GM23248 (cell line): ENCODE results near the gene OR1E1. TPM values are rescaled to one million over a fixed set of nuclear protein-coding genes. Genes with fewer than 3 reads are reported as not detected.
"Not testable (repeated sequence)": the region's sequence is repeated elsewhere in the genome, so short reads cannot be mapped to it uniquely, and the experiment has no call there.

Experiments
- DNase-seq: peaks from one replicate; pipeline ENCODE4 v3.0.0-alpha.2; 2015
- H2AFZ ChIP-seq: fragments of 200-600 bp; sonication (generic); 2 replicates; pipeline ENCODE4 v1.6.1; 2016; ENCODE audit warnings: antibody characterized with exemption
- H3F3A ChIP-seq: fragments of 200-600 bp; sonication (generic); 2 replicates; pipeline ENCODE4 v1.6.1; 2016; ENCODE audit warnings: mild to moderate bottlenecking, antibody characterized with exemption, mixed run types; ENCODE audit not compliant: insufficient read depth
- H3K27ac ChIP-seq: fragments of 200-600 bp; sonication (generic); 2 replicates; pipeline ENCODE4 v1.5.1; 2016; ENCODE audit warnings: mild to moderate bottlenecking
- H3K27me3 ChIP-seq: fragments of 200-600 bp; sonication (generic); replicated peaks from 2 replicates; pipeline ENCODE4 v1.6.1; 2016; ENCODE audit warnings: mild to moderate bottlenecking; ENCODE audit not compliant: insufficient read depth
- H3K36me3 ChIP-seq: fragments of 200-600 bp; sonication (generic); 2 replicates; pipeline ENCODE4 v1.6.1; 2016; ENCODE audit warnings: low read depth, mild to moderate bottlenecking
- H3K4me1 ChIP-seq: fragments of 200-600 bp; sonication (generic); 2 replicates; pipeline ENCODE4 v1.6.1; 2016; ENCODE audit warnings: mild to moderate bottlenecking; ENCODE audit not compliant: insufficient read depth
- H3K4me2 ChIP-seq: fragments of 200-600 bp; sonication (generic); one replicate; pipeline ENCODE4 v1.6.1; 2016; ENCODE audit warnings: mild to moderate bottlenecking; ENCODE audit not compliant: unreplicated experiment
- H3K4me3 ChIP-seq: fragments of 200-600 bp; sonication (generic); 2 replicates; pipeline ENCODE4 v1.5.1; 2016; ENCODE audit warnings: mild to moderate bottlenecking
- H3K79me2 ChIP-seq: fragments of 200-600 bp; sonication (generic); 2 replicates; pipeline ENCODE4 v1.6.1; 2016; ENCODE audit warnings: mild to moderate bottlenecking; ENCODE audit not compliant: insufficient read depth
- H3K9ac ChIP-seq: fragments of 200-600 bp; sonication (generic); 2 replicates; pipeline ENCODE4 v1.6.1; 2016; ENCODE audit warnings: mild to moderate bottlenecking
- H3K9me2 ChIP-seq: fragments of 200-600 bp; sonication (generic); 2 replicates; pipeline ENCODE4 v1.6.1; 2016; ENCODE audit warnings: mixed run types, mild to moderate bottlenecking, moderate library complexity; ENCODE audit not compliant: insufficient read depth
- H3K9me3 ChIP-seq: fragments of 200-600 bp; sonication (generic); one replicate; pipeline ENCODE4 v1.6.1; 2017; ENCODE audit warnings: low read depth
- H4K20me1 ChIP-seq: fragments of 200-600 bp; sonication (generic); 2 replicates; pipeline ENCODE4 v1.6.0; 2016; ENCODE audit not compliant: insufficient read depth
- EZH2 ChIP-seq: fragments of 200-600 bp; sonication (generic); IDR thresholded peaks from 2 replicates; pipeline ENCODE4 v1.6.1; 2018; ENCODE audit warnings: antibody characterized with exemption, mild to moderate bottlenecking; ENCODE audit not compliant: insufficient read depth, poor library complexity, severe bottlenecking
- EZH2phosphoT487 ChIP-seq: fragments of 200-600 bp; sonication (generic); IDR thresholded peaks from 2 replicates; pipeline ENCODE4 v1.6.1; 2018; ENCODE audit warnings: antibody characterized with exemption, moderate library complexity, mild to moderate bottlenecking, low read depth; ENCODE audit not compliant: insufficient read depth
- WGBS, 2 experiments: methylation state at CpG; one replicate each; pipeline ENCODE4 v1.1.6; 2015 to 2017; ENCODE audit warnings: low lambda C conversion rate in 2 of 2, low coverage in 1 of 2; ENCODE audit errors: missing lambda C conversion rate in 2 of 2; 5-methylcytosine and 5-hydroxymethylcytosine counted together
- in situ Hi-C: fragments of 300-500 bp; cut with MboI; formaldehyde crosslinking; loops from 2 replicates; pipeline ENCODE4 v1.15.0; 2020
- polyA plus RNA-seq: library from polyadenylated mRNA; unstranded; fragments of >200 nt; fragmentation: Nextera tagmentation; extraction: Ambion mirVana; gene quantifications from 2 replicates; pipeline ENCODE4 v1.2.1, GENCODE V29; 2016
- total RNA-seq: library from RNA; depleted of rRNA; stranded (reverse); fragments of >200 nt; shearing (Covaris generic); gene quantifications from 2 replicates; pipeline ENCODE4 v1.2.3, GENCODE V29; 2014

Gene OR1E1
- total and polyA plus RNA-seq, 2 experiments from 2014 or later, result not detected

- DNase-seq, result peak; percentile 10
- 8 to 17% methylated on average over 2 of the region's 2 CpGs for WGBS, 2 experiments
- Histone ChIP-seq H3K27me3 (no peaks in the 10 kb centered on the region), H3K9ac (no peak overlapping the region), H4K20me1 (no peaks in the 10 kb centered on the region), H3K79me2 (no peaks in the 10 kb centered on the region), H3K4me3 (no peak overlapping the region), H3K9me3 (no peaks in the 10 kb centered on the region), H3K27ac (no peak overlapping the region), H3K36me3 (no peaks in the 10 kb centered on the region), H3K4me1 (no peaks in the 10 kb centered on the region), H3K4me2 (no peak overlapping the region), H3F3A (no peaks in the 10 kb centered on the region), H2AFZ (no peak overlapping the region), H3K9me2 (no peaks in the 10 kb centered on the region)
- TF ChIP-seq EZH2phosphoT487 (no peak), EZH2 (no peak)
- in situ Hi-C loops, result no loop called here
Measured at GRCh38 chr17:3401786-3402185, 3.6 kb upstream of the OR1E1 start.

GRCh38 chr17:3400055-3400454, 1.8 kb upstream of the OR1E1 start:
- no peak for DNase-seq
- Histone ChIP-seq H3K4me2 (no peak overlapping the region), H3K9ac (no peak overlapping the region), H4K20me1 (no peaks in the 10 kb centered on the region), H3K27ac (no peak overlapping the region), H3K36me3 (no peaks in the 10 kb centered on the region), H2AFZ (no peak overlapping the region), H3K4me1 (no peaks in the 10 kb centered on the region), H3K79me2 (no peaks in the 10 kb centered on the region), H3K4me3 (no peak overlapping the region), H3F3A (no peaks in the 10 kb centered on the region), H3K9me3 (no peaks in the 10 kb centered on the region), H3K9me2 (no peaks in the 10 kb centered on the region), H3K27me3 (no peaks in the 10 kb centered on the region)
- in situ Hi-C loops, result no loop called here
- no peak for TF ChIP-seq EZH2
- TF ChIP-seq EZH2phosphoT487, result no peak
- WGBS, 2 experiments, result 8 to 16% methylated on average over 6 of the region's 6 CpGs

- H3K9me3 ChIP-seq, H4K20me1 ChIP-seq, H3F3A ChIP-seq, in situ Hi-C loops, H3K4me3 ChIP-seq, H3K4me1 ChIP-seq, H3K36me3 ChIP-seq, H3K27me3 ChIP-seq, H3K79me2 ChIP-seq, H3K9ac ChIP-seq, H2AFZ ChIP-seq, H3K27ac ChIP-seq, H3K4me2 ChIP-seq, H3K9me2 ChIP-seq: not testable (repeated sequence)
- DNase-seq, result peak; percentile 1
- 13 to 15% methylated on average over 7 of the region's 7 CpGs for WGBS, 2 experiments
Measured at GRCh38 chr17:3397801-3398200, 409 bp downstream of the OR1E1 start.

GRCh38 chr17:3389791-3390190, 8.4 kb downstream of the OR1E1 start:
- Histone ChIP-seq H3K4me1 (no peaks in the 10 kb centered on the region), H3K9me2 (no peaks in the 10 kb centered on the region), H3K4me3 (no peak overlapping the region), H3K27me3 (no peaks in the 10 kb centered on the region), H3K36me3 (no peaks in the 10 kb centered on the region), H3K27ac (no peak overlapping the region), H3K79me2 (no peaks in the 10 kb centered on the region), H2AFZ (no peak overlapping the region), H3K9me3 (no peaks in the 10 kb centered on the region), H3F3A (no peaks in the 10 kb centered on the region), H3K9ac (no peak overlapping the region), H3K4me2 (no peak overlapping the region), H4K20me1 (no peaks in the 10 kb centered on the region)
- no peak for TF ChIP-seq EZH2phosphoT487
- TF ChIP-seq EZH2, result no peak
- WGBS, 2 experiments, result 27% methylated on average over 4 of the region's 4 CpGs
- no peak for DNase-seq
- in situ Hi-C loops, result no loop called here

- Histone ChIP-seq H4K20me1 (no peaks in the 10 kb centered on the region), H2AFZ (no peak within 1 kb of the TSS), H3K27ac (no peak within 1 kb of the TSS), H3K9me3 (no peaks in the 10 kb centered on the region), H3K27me3 (no peaks in the 10 kb centered on the region), H3K9me2 (no peaks in the 10 kb centered on the region), H3K4me1 (no peaks in the 10 kb centered on the region), H3K79me2 (no peaks in the 10 kb centered on the region), H3K4me2 (no peak within 1 kb of the TSS), H3K4me3 (no peak within 1 kb of the TSS), H3K9ac (no peak within 1 kb of the TSS), H3F3A (no peaks in the 10 kb centered on the region), H3K36me3 (no peaks in the 10 kb centered on the region)
- DNase-seq, result no peak
- TF ChIP-seq EZH2, result no peak
- TF ChIP-seq EZH2phosphoT487, result no peak
- WGBS, 2 experiments, result 30 to 36% methylated on average over 72 to 79 of the region's 92 CpGs
- in situ Hi-C loops, result no loop called here
Measured at GRCh38 chr17:3385869-3386816, 12.1 kb downstream of the OR1E1 start, which contains the start of gene OR3A2. Gene OR3A2, minus strand, starts transcription at chr17:3386308.
